ENCODE data around the gene CYB561.

CYB561 gene

GRCh38 chr17:63445954-63446752 is at the start of gene CYB561:
Gene CYB561 (minus strand): TSS chr17:63446306. CDS start chr17:63437547, 8,759 bp downstream.
- Histone ChIP-seq H3K27ac (ENCODE audit: low read depth, low read length) (peak within 1 kb of the TSS; percentile 90), H3K9me3 (ENCODE audit: control insufficient read depth in 1 of 2, low read length in 2 of 2) (no peaks in the 10 kb centered on the region), H3K4me1 (ENCODE audit: control insufficient read depth in 1 of 2, insufficient read depth in 2 of 2, low read length in 2 of 2) (peaks cover 18 to 41% of the 10 kb centered on the region in 2 donors), H3K27me3 (ENCODE audit: control insufficient read depth in 1 of 2, insufficient read depth in 2 of 2, low read length in 2 of 2) (no peaks in the 10 kb centered on the region), H3K9ac (ENCODE audit: low read depth in 1 of 2, low read length in 2 of 2) (peak within 1 kb of the TSS; percentile 74), H3K36me3 (ENCODE audit: control insufficient read depth in 1 of 2, insufficient read depth in 2 of 2, low read length in 2 of 2) (peaks cover 0 to 5% of the 10 kb centered on the region in 2 donors), H3K4me3 (ENCODE audit: low read depth in 1 of 2, low read length in 2 of 2) (peak within 1 kb of the TSS; percentile 70 to 77)

GRCh38 chr17:63495491-63495890 is 49.4 kb upstream of the CYB561 start:
- Histone ChIP-seq H3K27ac (ENCODE audit: low read depth, low read length) (no peak overlapping the region), H3K4me3 (ENCODE audit: low read depth in 1 of 2, low read length in 2 of 2) (no peak overlapping the region), H3K9ac (ENCODE audit: low read depth in 1 of 2, low read length in 2 of 2) (no peak overlapping the region), H3K27me3 (ENCODE audit: control insufficient read depth in 1 of 2, insufficient read depth in 2 of 2, low read length in 2 of 2) (no peaks in the 10 kb centered on the region), H3K9me3 (ENCODE audit: control insufficient read depth in 1 of 2, low read length in 2 of 2) (no peaks in the 10 kb centered on the region), H3K36me3 (ENCODE audit: control insufficient read depth in 1 of 2, insufficient read depth in 2 of 2, low read length in 2 of 2) (peaks cover 21 to 30% of the 10 kb centered on the region in 2 donors), H3K4me1 (ENCODE audit: control insufficient read depth in 1 of 2, insufficient read depth in 2 of 2, low read length in 2 of 2) (peaks cover 0 to 4% of the 10 kb centered on the region in 2 donors)

GRCh38 chr17:63494300-63494928 is 48.3 kb upstream of the CYB561 start:
- Histone ChIP-seq H3K27ac (ENCODE audit: low read depth, low read length) (peak overlapping the region; percentile 20), H3K9ac (ENCODE audit: low read depth in 1 of 2, low read length in 2 of 2) (no peak overlapping the region), H3K36me3 (ENCODE audit: control insufficient read depth in 1 of 2, insufficient read depth in 2 of 2, low read length in 2 of 2) (peaks cover 26 to 36% of the 10 kb centered on the region in 2 donors), H3K9me3 (ENCODE audit: control insufficient read depth in 1 of 2, low read length in 2 of 2) (no peaks in the 10 kb centered on the region), H3K4me1 (ENCODE audit: control insufficient read depth in 1 of 2, insufficient read depth in 2 of 2, low read length in 2 of 2) (peaks cover 0 to 4% of the 10 kb centered on the region in 2 donors), H3K4me3 (ENCODE audit: low read depth in 1 of 2, low read length in 2 of 2) (no peak overlapping the region), H3K27me3 (ENCODE audit: control insufficient read depth in 1 of 2, insufficient read depth in 2 of 2, low read length in 2 of 2) (no peaks in the 10 kb centered on the region)

GRCh38 chr17:63493411-63493810 is 47.3 kb upstream of the CYB561 start:
- Histone ChIP-seq H3K27ac (ENCODE audit: low read depth, low read length) (no peak overlapping the region), H3K27me3 (ENCODE audit: control insufficient read depth in 1 of 2, insufficient read depth in 2 of 2, low read length in 2 of 2) (no peaks in the 10 kb centered on the region), H3K4me3 (ENCODE audit: low read depth in 1 of 2, low read length in 2 of 2) (no peak overlapping the region), H3K9me3 (ENCODE audit: control insufficient read depth in 1 of 2, low read length in 2 of 2) (no peaks in the 10 kb centered on the region), H3K36me3 (ENCODE audit: control insufficient read depth in 1 of 2, insufficient read depth in 2 of 2, low read length in 2 of 2) (peaks cover 26 to 45% of the 10 kb centered on the region in 2 donors), H3K9ac (ENCODE audit: low read depth in 1 of 2, low read length in 2 of 2) (no peak overlapping the region), H3K4me1 (ENCODE audit: control insufficient read depth in 1 of 2, insufficient read depth in 2 of 2, low read length in 2 of 2) (peaks cover 0 to 4% of the 10 kb centered on the region in 2 donors)

GRCh38 chr17:63492940-63493339 is 46.8 kb upstream of the CYB561 start:
- peaks cover 0 to 2% of the 10 kb centered on the region in 2 donors for H3K4me1 ChIP-seq (ENCODE audit: control insufficient read depth in 1 of 2, insufficient read depth in 2 of 2, low read length in 2 of 2)
- no peak overlapping the region for H3K27ac ChIP-seq (ENCODE audit: low read depth, low read length)
- H3K4me3 ChIP-seq (ENCODE audit: low read depth in 1 of 2, low read length in 2 of 2): no peak overlapping the region

GRCh38 chr17:63491977-63492618 is 46.0 kb upstream of the CYB561 start:
- H3K36me3 ChIP-seq (ENCODE audit: control insufficient read depth in 1 of 2, insufficient read depth in 2 of 2, low read length in 2 of 2): peaks cover 26 to 45% of the 10 kb centered on the region in 2 donors
- H3K4me3 ChIP-seq (ENCODE audit: low read depth in 1 of 2, low read length in 2 of 2): no peak overlapping the region
- H3K4me1 ChIP-seq (ENCODE audit: control insufficient read depth in 1 of 2, insufficient read depth in 2 of 2, low read length in 2 of 2): no peaks in the 10 kb centered on the region
- H3K9me3 ChIP-seq (ENCODE audit: control insufficient read depth in 1 of 2, low read length in 2 of 2): no peaks in the 10 kb centered on the region
- no peaks in the 10 kb centered on the region for H3K27me3 ChIP-seq (ENCODE audit: control insufficient read depth in 1 of 2, insufficient read depth in 2 of 2, low read length in 2 of 2)
- no peak overlapping the region for H3K9ac ChIP-seq (ENCODE audit: low read depth in 1 of 2, low read length in 2 of 2)
- H3K27ac ChIP-seq (ENCODE audit: low read depth, low read length): no peak overlapping the region

More at GRCh38 chr17:63492940-63493339, 46.8 kb upstream of the CYB561 start:
- Histone ChIP-seq H3K9me3 (ENCODE audit: control insufficient read depth in 1 of 2, low read length in 2 of 2) (no peaks in the 10 kb centered on the region), H3K9ac (ENCODE audit: low read depth in 1 of 2, low read length in 2 of 2) (no peak overlapping the region), H3K36me3 (ENCODE audit: control insufficient read depth in 1 of 2, insufficient read depth in 2 of 2, low read length in 2 of 2) (peaks cover 26 to 45% of the 10 kb centered on the region in 2 donors), H3K27me3 (ENCODE audit: control insufficient read depth in 1 of 2, insufficient read depth in 2 of 2, low read length in 2 of 2) (no peaks in the 10 kb centered on the region)

- H3K9ac ChIP-seq (ENCODE audit: low read depth in 1 of 2, low read length in 2 of 2): no peak overlapping the region
- no peaks in the 10 kb centered on the region for H3K4me1 ChIP-seq (ENCODE audit: control insufficient read depth in 1 of 2, insufficient read depth in 2 of 2, low read length in 2 of 2)
- no peak overlapping the region for H3K4me3 ChIP-seq (ENCODE audit: low read depth in 1 of 2, low read length in 2 of 2)
- H3K36me3 ChIP-seq (ENCODE audit: control insufficient read depth in 1 of 2, insufficient read depth in 2 of 2, low read length in 2 of 2): peaks cover 26 to 52% of the 10 kb centered on the region in 2 donors
- H3K27ac ChIP-seq (ENCODE audit: low read depth, low read length): no peak overlapping the region
- no peaks in the 10 kb centered on the region for H3K27me3 ChIP-seq (ENCODE audit: control insufficient read depth in 1 of 2, insufficient read depth in 2 of 2, low read length in 2 of 2)
- H3K9me3 ChIP-seq (ENCODE audit: control insufficient read depth in 1 of 2, low read length in 2 of 2): no peaks in the 10 kb centered on the region
These were observed 45.3 kb upstream of the CYB561 start for GRCh38 chr17:63491413-63491812.

GRCh38 chr17:63490858-63491400 is 44.8 kb upstream of the CYB561 start:
- Histone ChIP-seq H3K27ac (ENCODE audit: low read depth, low read length) (no peak overlapping the region), H3K9me3 (ENCODE audit: control insufficient read depth in 1 of 2, low read length in 2 of 2) (no peaks in the 10 kb centered on the region), H3K4me1 (ENCODE audit: control insufficient read depth in 1 of 2, insufficient read depth in 2 of 2, low read length in 2 of 2) (no peaks in the 10 kb centered on the region), H3K27me3 (ENCODE audit: control insufficient read depth in 1 of 2, insufficient read depth in 2 of 2, low read length in 2 of 2) (no peaks in the 10 kb centered on the region), H3K36me3 (ENCODE audit: control insufficient read depth in 1 of 2, insufficient read depth in 2 of 2, low read length in 2 of 2) (peaks cover 26 to 54% of the 10 kb centered on the region in 2 donors), H3K9ac (ENCODE audit: low read depth in 1 of 2, low read length in 2 of 2) (no peak overlapping the region), H3K4me3 (ENCODE audit: low read depth in 1 of 2, low read length in 2 of 2) (no peak overlapping the region)

GRCh38 chr17:63490329-63490728 is 44.2 kb upstream of the CYB561 start:
- Histone ChIP-seq H3K27me3 (ENCODE audit: control insufficient read depth in 1 of 2, insufficient read depth in 2 of 2, low read length in 2 of 2) (no peaks in the 10 kb centered on the region), H3K27ac (ENCODE audit: low read depth, low read length) (no peak overlapping the region), H3K4me3 (ENCODE audit: low read depth in 1 of 2, low read length in 2 of 2) (no peak overlapping the region), H3K9me3 (ENCODE audit: control insufficient read depth in 1 of 2, low read length in 2 of 2) (no peaks in the 10 kb centered on the region), H3K4me1 (ENCODE audit: control insufficient read depth in 1 of 2, insufficient read depth in 2 of 2, low read length in 2 of 2) (no peaks in the 10 kb centered on the region), H3K36me3 (ENCODE audit: control insufficient read depth in 1 of 2, insufficient read depth in 2 of 2, low read length in 2 of 2) (peaks cover 25 to 54% of the 10 kb centered on the region in 2 donors), H3K9ac (ENCODE audit: low read depth in 1 of 2, low read length in 2 of 2) (no peak overlapping the region)

- no peak overlapping the region for H3K27ac ChIP-seq (ENCODE audit: low read depth, low read length)
- H3K27me3 ChIP-seq (ENCODE audit: control insufficient read depth in 1 of 2, insufficient read depth in 2 of 2, low read length in 2 of 2): no peaks in the 10 kb centered on the region
- no peaks in the 10 kb centered on the region for H3K4me1 ChIP-seq (ENCODE audit: control insufficient read depth in 1 of 2, insufficient read depth in 2 of 2, low read length in 2 of 2)
- H3K9ac ChIP-seq (ENCODE audit: low read depth in 1 of 2, low read length in 2 of 2): no peak overlapping the region
- H3K36me3 ChIP-seq (ENCODE audit: control insufficient read depth in 1 of 2, insufficient read depth in 2 of 2, low read length in 2 of 2): peaks cover 22 to 55% of the 10 kb centered on the region in 2 donors
- no peaks in the 10 kb centered on the region for H3K9me3 ChIP-seq (ENCODE audit: control insufficient read depth in 1 of 2, low read length in 2 of 2)
- H3K4me3 ChIP-seq (ENCODE audit: low read depth in 1 of 2, low read length in 2 of 2): no peak overlapping the region
These were observed 43.2 kb upstream of the CYB561 start for GRCh38 chr17:63489291-63489690.

Data from duodenal mucosa (tissue), 2 donors.